ENCODE measurements around the gene CHSY3.

Gene CHSY3

GRCh38 chr5:130104895-130105688, 200.8 kb downstream of the CHSY3 start:
- H3K4me1 ChIP-seq (ENCODE audit: control insufficient read depth, insufficient read depth, low read length) = no peaks in the 10 kb centered on the region
- H3K36me3 ChIP-seq (ENCODE audit: control insufficient read depth in 2 of 2, insufficient read depth in 1 of 2, low read length in 2 of 2) = no peaks in the 10 kb centered on the region
- H3K9me3 ChIP-seq (ENCODE audit: control insufficient read depth, insufficient read depth, low read depth, low read length) = no peaks in the 10 kb centered on the region
- no peak overlapping the region for H3K4me3 ChIP-seq (ENCODE audit: low read depth, low read length)
- TF ChIP-seq ZNF148 (tag by site-specific recombination; IDR thresholded peaks at IDR 0.05; ENCODE audit: borderline replicate concordance) = no peak
- CTCF ChIA-PET = interaction anchor here (0.6 kb wide), 3 partner anchors 17 to 1312 kb away, joined by 3 to 4 read pairs (median 3); no protein-coding TSS in a partner anchor
- H3K27ac ChIP-seq (ENCODE audit: extremely low read depth, low read depth, low read length) = no peak overlapping the region
- POLR2A ChIA-PET = no interaction called here

- no peak overlapping the region for H3K27ac ChIP-seq (ENCODE audit: extremely low read depth, low read depth, low read length)
- H3K9me3 ChIP-seq (ENCODE audit: control insufficient read depth, insufficient read depth, low read depth, low read length) = no peaks in the 10 kb centered on the region
- no peaks in the 10 kb centered on the region for H3K4me1 ChIP-seq (ENCODE audit: control insufficient read depth, insufficient read depth, low read length)
- TF ChIP-seq SCRT1 (tag by site-specific recombination; IDR thresholded peaks at IDR 0.05; ENCODE audit: borderline replicate concordance) = no peak
- no peak for TF ChIP-seq ZSCAN4 (tag by site-specific recombination; IDR thresholded peaks at IDR 0.05)
- no peak for TF ChIP-seq ZBTB10 (tag by site-specific recombination; IDR thresholded peaks at IDR 0.05)
- no peak for TF ChIP-seq KLF17 (tag by site-specific recombination; IDR thresholded peaks at IDR 0.05)
- no peak for TF ChIP-seq BCL11A (tag by site-specific recombination; IDR thresholded peaks at IDR 0.05; ENCODE audit: low read depth)
- no peak for TF ChIP-seq SALL2 (tag by site-specific recombination; IDR thresholded peaks at IDR 0.05; ENCODE audit: borderline replicate concordance)
- TF ChIP-seq ZNF157 (tag by site-specific recombination; IDR thresholded peaks at IDR 0.05) = no peak
- TF ChIP-seq ZNF48 (tag by site-specific recombination; IDR thresholded peaks at IDR 0.05) = no peak
- TF ChIP-seq ZNF155 (tag by site-specific recombination; IDR thresholded peaks at IDR 0.05) = no peak
- no peak for TF ChIP-seq TCF7L2 (IDR thresholded peaks at IDR 0.05; ENCODE audit: borderline replicate concordance, low read depth, low read length)
- no peak for TF ChIP-seq KLF7 (tag by site-specific recombination; IDR thresholded peaks at IDR 0.05; ENCODE audit: borderline replicate concordance)
- no peak for TF ChIP-seq HOXA7 (CRISPR knock-in tag; IDR thresholded peaks at IDR 0.05; ENCODE audit: borderline replicate concordance)
- TF ChIP-seq BCL11B (tag by site-specific recombination; IDR thresholded peaks at IDR 0.05; ENCODE audit: low read depth) = no peak
- TF ChIP-seq ZNF2 (tag by site-specific recombination; IDR thresholded peaks at IDR 0.05) = no peak
- TF ChIP-seq ZNF121 (tag by site-specific recombination; IDR thresholded peaks at IDR 0.05) = no peak
- CTCF ChIA-PET = interaction anchor here (0.7 to 2.4 kb wide), 2 partner anchors 8 to 36 kb away, joined by 3 to 10 read pairs; no protein-coding TSS in a partner anchor
- H3K4me3 ChIP-seq (ENCODE audit: low read depth, low read length) = no peak overlapping the region
- no peaks in the 10 kb centered on the region for H3K36me3 ChIP-seq (ENCODE audit: control insufficient read depth in 2 of 2, insufficient read depth in 1 of 2, low read length in 2 of 2)
- POLR2A ChIA-PET = no interaction called here
Measured at GRCh38 chr5:130106480-130106879, 202.2 kb downstream of the CHSY3 start.

Measured in HEK293 (cell line).